HG02763 (cell line): ENCODE data around the gene OAS1.

Source experiments
- ATAC-seq: cut with Tn5 transposase; IDR thresholded peaks from one replicate; pipeline ENCODE4 v1.9.1; 2021; ENCODE audit warnings: mild to moderate bottlenecking, moderate library complexity; ENCODE audit not compliant: unreplicated experiment

Gene OAS1

GRCh38 chr12:112964067-112964670 is 57.4 kb downstream of the OAS1 start:
- ATAC-seq: no peak

- ATAC-seq: no peak
These were observed 58.2 kb downstream of the OAS1 start for GRCh38 chr12:112964915-112965314.

- no peak for ATAC-seq
These were observed 58.9 kb downstream of the OAS1 start for GRCh38 chr12:112965643-112966042.

GRCh38 chr12:112967306-112967705 is 60.5 kb downstream of the OAS1 start:
- no peak for ATAC-seq

- no peak for ATAC-seq
These were observed 61.1 kb downstream of the OAS1 start for GRCh38 chr12:112967858-112968257.
